H1 (cell line): ENCODE measurements around the gene LDLRAD4. TPM values are rescaled to one million over a fixed set of nuclear protein-coding genes. Genes with fewer than 3 reads are reported as not detected.

Source experiments
- CTCF ChIA-PET: fragments of 300-600 bp; sonication (Branson Sonifier 250); formaldehyde crosslinking; loops from one replicate; lab custom pipeline; 2021; ENCODE audit not compliant: partially characterized antibody; lab: Charles Lee
- POLR2A ChIA-PET: fragments of 300-600 bp; sonication (Branson Sonifier 250); formaldehyde crosslinking; loops from one replicate; lab custom pipeline; 2021; ENCODE audit warnings: inconsistent platforms; ENCODE audit not compliant: partially characterized antibody; lab: Charles Lee
- DNase-seq, 2 experiments: peaks; one replicate each; pipeline versions ENCODE4 v3.0.0 to v3.0.0-alpha.2; 2010 to 2022; ENCODE audit warnings: low spot score in 2 of 2, low read depth in 1 of 2, mixed read lengths in 1 of 2
- FAIRE-seq: peaks from 2 replicates; lab custom pipeline; 2011; peaks lifted over from hg19 to GRCh38; lab: Jason Lieb, UNC
- H2AFZ ChIP-seq: 2 replicates; pipeline ENCODE4 v1.8.1; 2012; ENCODE audit warnings: low read length, inconsistent platforms
- H2AK5ac ChIP-seq: 2 replicates; pipeline ENCODE4 v1.6.1; 2013; ENCODE audit warnings: low read depth, low read length
- H2BK120ac ChIP-seq: replicated peaks from 2 replicates; pipeline ENCODE3; 2013; ENCODE audit warnings: low read depth, low read length, inconsistent platforms
- H2BK12ac ChIP-seq: 2 replicates; pipeline ENCODE4 v1.6.1; 2013; ENCODE audit warnings: low read depth, low read length
- H2BK15ac ChIP-seq: 2 replicates; pipeline ENCODE4 v1.6.1; 2013; ENCODE audit warnings: low read length
- H2BK20ac ChIP-seq: 2 replicates; pipeline ENCODE4 v1.6.1; 2013; ENCODE audit warnings: low read length
- H2BK5ac ChIP-seq: 2 replicates; pipeline ENCODE4 v1.6.1; 2013; ENCODE audit warnings: low read depth, low read length
- H3K14ac ChIP-seq: 2 replicates; pipeline ENCODE4 v1.6.1; 2013; ENCODE audit warnings: inconsistent platforms; ENCODE audit not compliant: insufficient read length
- H3K18ac ChIP-seq: 2 replicates; pipeline ENCODE4 v1.6.1; 2013; ENCODE audit warnings: low read length; ENCODE audit errors: extremely low read depth
- H3K23ac ChIP-seq: 2 replicates; pipeline ENCODE4 v1.6.1; 2013; ENCODE audit warnings: inconsistent platforms; ENCODE audit not compliant: insufficient read length
- H3K23me2 ChIP-seq: 2 replicates; pipeline ENCODE4 v1.6.1; 2013; ENCODE audit warnings: low read depth, low read length
- H3K27ac ChIP-seq: 2 replicates; pipeline ENCODE4 v1.6.1; 2011; ENCODE audit warnings: low read depth, low read length, inconsistent platforms
- H3K27me3 ChIP-seq, 4 experiments: replicated peaks in 1 of 4; 1 replicate in 1 of 4; 2 replicates in 3 of 4; pipeline versions ENCODE4 v1.6.1 to v1.8.1; 2011 to 2013; ENCODE audit warnings: low read length in 3 of 4, mild to moderate bottlenecking in 3 of 4, inconsistent platforms in 2 of 4, mixed read lengths in 2 of 4, moderate library complexity in 1 of 4; ENCODE audit not compliant: control insufficient read depth in 3 of 4, insufficient read depth in 3 of 4; ENCODE audit errors: extremely low read depth in 1 of 4
- H3K36me3 ChIP-seq, 4 experiments: 2 replicates each; pipeline versions ENCODE4 v1.6.1 to v1.8.1; 2011 to 2013; ENCODE audit warnings: mild to moderate bottlenecking in 4 of 4, low read length in 3 of 4, moderate library complexity in 2 of 4, control low read depth in 1 of 4, inconsistent platforms in 1 of 4; ENCODE audit not compliant: insufficient read depth in 4 of 4, control insufficient read depth in 2 of 4
- H3K4ac ChIP-seq: replicated peaks from 2 replicates; pipeline ENCODE3; 2013; ENCODE audit warnings: low read length, low read depth, mixed read lengths, inconsistent platforms; ENCODE audit not compliant: insufficient read length
- H3K4me1 ChIP-seq, 4 experiments: replicated peaks in 1 of 4; 1 replicate in 1 of 4; 2 replicates in 3 of 4; pipeline versions ENCODE4 v1.6.1 to v1.8.1; 2011 to 2013; ENCODE audit warnings: low read length in 3 of 4, inconsistent platforms in 2 of 4, mixed read lengths in 1 of 4; ENCODE audit not compliant: insufficient read depth in 4 of 4, control insufficient read depth in 3 of 4
- H3K4me2 ChIP-seq, 2 experiments: 2 replicates each; pipeline versions ENCODE4 v1.6.1 to v1.8.1; 2011 to 2013; ENCODE audit warnings: low read depth in 2 of 2, low read length in 2 of 2, control low read depth in 1 of 2, inconsistent platforms in 1 of 2, mild to moderate bottlenecking in 1 of 2; ENCODE audit not compliant: insufficient read depth in 1 of 2
- H3K4me3 ChIP-seq, 4 experiments: fragments of 200-600, 300-600 bp in 1 of 4; sonication (generic), shearing (Covaris generic), sonication (Bioruptor Twin) in 1 of 4; 2 replicates each; pipeline versions ENCODE4 v1.5.1 to v1.8.1; 2011 to 2016; ENCODE audit warnings: low read length in 4 of 4, low read depth in 3 of 4, control low read depth in 2 of 4, inconsistent platforms in 2 of 4, mild to moderate bottlenecking in 2 of 4, mixed read lengths in 1 of 4, moderate library complexity in 1 of 4; ENCODE audit not compliant: insufficient read depth in 2 of 4; ENCODE audit errors: extremely low read depth in 1 of 4
- H3K56ac ChIP-seq: replicated peaks from 2 replicates; pipeline ENCODE3; 2013; ENCODE audit warnings: low read depth, mild to moderate bottlenecking, mixed read lengths, low read length, inconsistent platforms; ENCODE audit not compliant: insufficient read length
- H3K79me1 ChIP-seq: 2 replicates; pipeline ENCODE4 v1.6.1; 2013; ENCODE audit warnings: low read depth, low read length, control low read depth
- H3K79me2 ChIP-seq, 2 experiments: 2 replicates each; pipeline versions ENCODE4 v1.6.1 to v1.8.1; 2012 to 2013; ENCODE audit warnings: low read length in 2 of 2, mild to moderate bottlenecking in 2 of 2, inconsistent platforms in 1 of 2; ENCODE audit not compliant: insufficient read depth in 2 of 2, control insufficient read depth in 1 of 2
- H3K9ac ChIP-seq, 4 experiments: replicated peaks in 1 of 4; 1 replicate in 1 of 4; 2 replicates in 3 of 4; pipeline versions ENCODE4 v1.6.1 to v1.8.1; 2011 to 2013; ENCODE audit warnings: low read depth in 3 of 4, low read length in 3 of 4, control low read depth in 2 of 4, mild to moderate bottlenecking in 2 of 4, moderate library complexity in 2 of 4, inconsistent platforms in 1 of 4; ENCODE audit errors: extremely low read depth in 1 of 4
- H3K9me3 ChIP-seq, 2 experiments: 2 replicates each; pipeline versions ENCODE4 v1.6.1 to v1.8.1; 2012 to 2013; ENCODE audit warnings: mild to moderate bottlenecking in 2 of 2, moderate library complexity in 2 of 2, control low read depth in 1 of 2, inconsistent platforms in 1 of 2, low read depth in 1 of 2, low read length in 1 of 2, mixed read lengths in 1 of 2; ENCODE audit not compliant: insufficient read depth in 2 of 2
- H4K20me1 ChIP-seq, 2 experiments: replicated peaks in 1 of 2; 2 replicates each; pipeline versions ENCODE3 to v1.8.1; 2011 to 2013; ENCODE audit warnings: inconsistent platforms in 2 of 2, low read length in 2 of 2, mild to moderate bottlenecking in 1 of 2; ENCODE audit not compliant: insufficient read depth in 2 of 2, control insufficient read depth in 1 of 2
- H4K5ac ChIP-seq: 2 replicates; pipeline ENCODE4 v1.6.1; 2013; ENCODE audit warnings: low read length, low read depth, mixed read lengths, inconsistent platforms; ENCODE audit not compliant: insufficient read length
- H4K8ac ChIP-seq: 2 replicates; pipeline ENCODE4 v1.8.0; 2013; ENCODE audit warnings: mild to moderate bottlenecking, moderate library complexity, low read length, inconsistent platforms; ENCODE audit not compliant: insufficient read depth; ENCODE audit errors: extremely low read depth
- H4K91ac ChIP-seq: replicated peaks from 2 replicates; pipeline ENCODE3; 2013; ENCODE audit warnings: low read length, mixed read lengths, inconsistent platforms; ENCODE audit not compliant: insufficient read length
- CBX5 ChIP-seq: fragments of 300-800, 300-1000 bp; sonication (generic); IDR thresholded peaks from 2 replicates; pipeline ENCODE4 v1.7.1; 2016; ENCODE audit warnings: antibody characterized with exemption, low read length, low read depth
- CBX8 ChIP-seq: fragments of 300-800, 300-1000 bp; sonication (generic); IDR thresholded peaks from 2 replicates; pipeline ENCODE4 v1.7.1; 2016; ENCODE audit warnings: low read depth, low read length, borderline replicate concordance
- GTF2F1 ChIP-seq: IDR thresholded peaks from 2 replicates; pipeline ENCODE4 v1.6.1; 2012; ENCODE audit warnings: low read depth, low read length, improper control_type of control experiment, borderline replicate concordance
- HDAC6 ChIP-seq: IDR thresholded peaks from one replicate; pipeline ENCODE4 v1.7.1; 2012; ENCODE audit warnings: low read depth, mild to moderate bottlenecking, inconsistent platforms, low read length, moderate library complexity
- KDM4A ChIP-seq: IDR thresholded peaks from one replicate; pipeline ENCODE4 v1.7.1; 2012; ENCODE audit warnings: low read depth, mild to moderate bottlenecking, moderate library complexity, low read length, inconsistent platforms; ENCODE audit not compliant: severe bottlenecking
- POLR2A ChIP-seq, 2 experiments: IDR thresholded peaks; 1 replicate in 1 of 2; 2 replicates in 1 of 2; pipeline ENCODE4 v1.6.1; 2011; ENCODE audit warnings: low read depth in 2 of 2, low read length in 2 of 2, mild to moderate bottlenecking in 2 of 2; ENCODE audit errors: control extremely low read depth in 1 of 2
- SAP30 ChIP-seq: fragments of 300-600 bp; sonication (generic); IDR thresholded peaks from 2 replicates; pipeline ENCODE4 v1.7.1; 2012; ENCODE audit warnings: low read length, moderate library complexity, mild to moderate bottlenecking, inconsistent platforms; ENCODE audit not compliant: insufficient read depth, insufficient replicate concordance
- SIRT6 ChIP-seq: IDR thresholded peaks from one replicate; pipeline ENCODE4 v1.7.1; 2012; ENCODE audit warnings: low read length, inconsistent platforms
- SIX5 ChIP-seq: IDR thresholded peaks from 2 replicates; pipeline ENCODE4 v1.6.1; 2011; ENCODE audit warnings: mild to moderate bottlenecking, low read depth, low read length
- TAF1 ChIP-seq: IDR thresholded peaks from 2 replicates; pipeline ENCODE4 v1.6.1; 2011; ENCODE audit warnings: mild to moderate bottlenecking, low read depth, low read length
- TAF7 ChIP-seq: optimal IDR thresholded peaks from 2 replicates; pipeline ENCODE3; 2011; ENCODE audit warnings: low read depth, mild to moderate bottlenecking, inconsistent platforms, low read length, moderate library complexity, borderline replicate concordance
- TBP ChIP-seq: IDR thresholded peaks from 2 replicates; pipeline ENCODE4 v1.6.1; 2011; ENCODE audit warnings: low read depth, low read length, improper control_type of control experiment
- TEAD4 ChIP-seq: IDR thresholded peaks from 2 replicates; pipeline ENCODE4 v1.6.1; 2012; ENCODE audit warnings: low read depth, low read length, inconsistent platforms, mixed read lengths
- USF2 ChIP-seq: IDR thresholded peaks from 2 replicates; pipeline ENCODE4 v1.6.1; 2011; ENCODE audit warnings: low read length, improper control_type of control experiment
- YY1 ChIP-seq: IDR thresholded peaks from 2 replicates; pipeline ENCODE4 v1.6.1; 2011; ENCODE audit warnings: low read depth, mild to moderate bottlenecking, low read length
- WGBS, 2 experiments: shearing (Covaris generic) in 1 of 2; methylation state at CpG; one replicate each; pipeline versions ENCODE4 v1.1.6 to v1.1.7; 2013 to 2015; ENCODE audit warnings: low lambda C conversion rate in 2 of 2, mixed read lengths in 2 of 2, inconsistent platforms in 1 of 2, low coverage in 1 of 2, missing lambda C conversion rate in 1 of 2; ENCODE audit not compliant: insufficient replicate concordance in 2 of 2, insufficient coverage in 1 of 2, insufficient read length in 1 of 2; ENCODE audit errors: extremely low coverage in 1 of 2, missing lambda C conversion rate in 1 of 2; 5-methylcytosine and 5-hydroxymethylcytosine counted together
- polyA plus RNA-seq, 7 experiments: library from polyadenylated mRNA; depleted of rRNA in 3 of 7; stranded (reverse) in 5 of 7; unstranded in 2 of 7; fragments of >200 nt in 5 of 7; fragments of 200-250 nt in 2 of 7; gene quantifications; 1 replicate in 5 of 7; 2 replicates in 1 of 7; 4 replicates in 1 of 7; pipeline versions ENCODE4 v1.2.1 to v1.2.3, GENCODE V29; 2011 to 2013; ENCODE audit warnings: missing spikeins in 2 of 7, mixed read lengths in 2 of 7
- total RNA-seq: library from RNA; stranded (reverse); fragmentation: NEBNext Ultra II Directional; extraction: Animal tissue kit (Norgen Biotek cat#: 25700); gene quantifications from 2 replicates; pipeline ENCODE4 v1.2.1, GENCODE V29; 2021

Gene LDLRAD4
- total and polyA plus RNA-seq, 2 of the 8 experiments (the other 6 are each of a cell fraction or from before 2014, with no cell fraction given): 0.77 to 1.4 TPM

- no peaks in the 10 kb centered on the region for H3K23me2 ChIP-seq
- no peak overlapping the region for H2AFZ ChIP-seq
- whole genome bisulfite sequencing, 2 experiments: 80% methylated on average over 11 of the region's 11 CpGs; no CpG with 5 or more reads in 1 of the 2 experiments
- no peak overlapping the region for H2BK120ac ChIP-seq
- no peak overlapping the region for H3K56ac ChIP-seq
- H4K8ac ChIP-seq: no peak overlapping the region
- H3K79me2 ChIP-seq: no peaks in the 10 kb centered on the region
- H2AK5ac ChIP-seq: no peak overlapping the region
- H3K9ac ChIP-seq: no peak overlapping the region
- no peak overlapping the region for H3K4me2 ChIP-seq
- H3K14ac ChIP-seq: no peak overlapping the region
- no peak for FAIRE-seq
- peak in 1 of 2 experiments; percentile 36 for DNase-seq
- no peaks in the 10 kb centered on the region for H3K79me1 ChIP-seq
- H2BK15ac ChIP-seq: no peak overlapping the region
- no peaks in the 10 kb centered on the region for H3K27me3 ChIP-seq
- H2BK12ac ChIP-seq: no peak overlapping the region
- no peaks in the 10 kb centered on the region for H3K9me3 ChIP-seq
- no peak overlapping the region for H4K91ac ChIP-seq
- H3K36me3 ChIP-seq: no peaks in the 10 kb centered on the region
- no peak overlapping the region for H2BK5ac ChIP-seq
- no peak overlapping the region for H2BK20ac ChIP-seq
- CTCF ChIA-PET: interaction anchor here (1.1 to 1.8 kb wide), 3 partner anchors 29 to 177 kb away, joined by 3 to 4 read pairs (median 3); no protein-coding TSS in a partner anchor
- no peak overlapping the region for H3K23ac ChIP-seq
- H3K4me1 ChIP-seq: no peaks in the 10 kb centered on the region
- no peak overlapping the region for H3K4ac ChIP-seq
- POLR2A ChIA-PET: no interaction called here
- H4K20me1 ChIP-seq: no peaks in the 10 kb centered on the region
- H3K4me3 ChIP-seq: no peak overlapping the region
- H4K5ac ChIP-seq: no peak overlapping the region
- H3K18ac ChIP-seq: no peak overlapping the region
- H3K27ac ChIP-seq: no peak overlapping the region
- no peak for TF ChIP-seq TAF1
- no peak for TF ChIP-seq TEAD4
- TF ChIP-seq SIRT6: no peak
- no peak for TF ChIP-seq HDAC6
- no peak for TF ChIP-seq CBX5
- no peak for TF ChIP-seq SAP30
- TF ChIP-seq POLR2A (IDR thresholded peaks at IDR 0.05; ENCODE audit: control extremely low read depth in 1 of 2, low read depth in 2 of 2, low read length in 2 of 2): no peak
- TF ChIP-seq CBX8: no peak
- no peak for TF ChIP-seq USF2
- no peak for TF ChIP-seq YY1
- TF ChIP-seq GTF2F1: no peak
- TF ChIP-seq TAF7: no peak
- TF ChIP-seq TBP: no peak
- no peak for TF ChIP-seq SIX5
- no peak for TF ChIP-seq KDM4A
Measured at GRCh38 chr18:13393338-13393737, 174.8 kb downstream of the LDLRAD4 start.
